ENCODE measurements around the gene CELF2. TPM values are rescaled to one million over a fixed set of nuclear protein-coding genes. Genes with fewer than 3 reads are reported as not detected.

CELF2 gene
- total and polyA plus RNA-seq, 7 donors: 6.0 to 83.1 (median 48.9) TPM

GRCh38 chr10:11161096-11161495 lies 143.4 kb downstream of the CELF2 start:
- Histone ChIP-seq H3K4me1 (peaks cover 0 to 68% (median 49%) of the 10 kb centered on the region in 4 donors), H3K27ac (peak overlapping the region in 2 of 4 donors; percentile 13 to 92), H3K36me3 (no peaks in the 10 kb centered on the region), H3K27me3 (no peaks in the 10 kb centered on the region), H3K4me3 (no peak overlapping the region), H3K9me3 (no peaks in the 10 kb centered on the region)
- no peak for TF ChIP-seq EP300 (IDR thresholded peaks at IDR 0.05)
- TF ChIP-seq POLR2AphosphoS5 (IDR thresholded peaks at IDR 0.05): peak in 1 of 4 donors; percentile 2
- intact Hi-C loops (cut with DNase I): loop anchor here (5.0 to 10.0 kb wide), 2 partner anchors 74 to 366 kb away; no protein-coding TSS in a partner anchor
- peak; percentile 77 for DNase-seq
- 70 to 92% methylated on average over 8 of the region's 8 CpGs for WGBS, 2 donors

- no peak for DNase-seq
- TF ChIP-seq POLR2AphosphoS5 (IDR thresholded peaks at IDR 0.05) (no peak), POLR2A (IDR thresholded peaks at IDR 0.05) (no peak), CTCF (IDR thresholded peaks at IDR 0.05) (no peak), EP300 (IDR thresholded peaks at IDR 0.05) (no peak)
- intact Hi-C loops (cut with DNase I): loop anchor here (5.0 to 10.0 kb wide), 2 partner anchors 75 to 367 kb away; no protein-coding TSS in a partner anchor
- 96 to 99% methylated on average over 10 of the region's 10 CpGs for WGBS, 2 donors
- Histone ChIP-seq H3K27me3 (no peaks in the 10 kb centered on the region), H3K27ac (peak overlapping the region in 3 of 4 donors; percentile 84 to 92 (median 88)), H3K36me3 (no peaks in the 10 kb centered on the region), H3K4me1 (peaks cover 0 to 73% (median 56%) of the 10 kb centered on the region in 4 donors), H3K9me3 (no peaks in the 10 kb centered on the region), H3K4me3 (no peak overlapping the region)
Observed at GRCh38 chr10:11161910-11162309, 144.2 kb downstream of the CELF2 start.

GRCh38 chr10:11162828-11163599 lies 145.3 kb downstream of the CELF2 start:
- TF ChIP-seq POLR2A (IDR thresholded peaks at IDR 0.05) (peak in 1 of 2 donors; percentile 4), CTCF (IDR thresholded peaks at IDR 0.05) (no peak), POLR2AphosphoS5 (IDR thresholded peaks at IDR 0.05) (peak in 2 of 4 donors; percentile 49 to 54), EP300 (IDR thresholded peaks at IDR 0.05) (peak in 2 of 4 donors; percentile 57 to 77)
- intact Hi-C loops (cut with DNase I): loop anchor here (5.0 to 10.0 kb wide), 2 partner anchors 76 to 368 kb away; no protein-coding TSS in a partner anchor
- Histone ChIP-seq H3K36me3 (no peaks in the 10 kb centered on the region), H3K9me3 (no peaks in the 10 kb centered on the region), H3K4me3 (peak overlapping the region in 1 of 4 donors; percentile 77), H3K4me1 (peaks cover 0 to 73% (median 53%) of the 10 kb centered on the region in 4 donors), H3K27me3 (no peaks in the 10 kb centered on the region), H3K27ac (peak overlapping the region; percentile 82 to 92 (median 86))
- 49 to 84% methylated on average over 10 of the region's 10 CpGs for WGBS, 2 donors
- peak; percentile 82 for DNase-seq

- no peaks in the 10 kb centered on the region for H3K9me3 ChIP-seq
Observed at GRCh38 chr10:11163780-11164550, 146.3 kb downstream of the CELF2 start.

More at GRCh38 chr10:11163780-11164550, 146.3 kb downstream of the CELF2 start:
- Histone ChIP-seq H3K4me1 (peaks cover 0 to 74% (median 53%) of the 10 kb centered on the region in 4 donors), H3K36me3 (no peaks in the 10 kb centered on the region), H3K4me3 (peak overlapping the region in 3 of 4 donors; percentile 77 to 84 (median 77)), H3K27me3 (no peaks in the 10 kb centered on the region), H3K27ac (peak overlapping the region; percentile 82 to 92 (median 86))
- intact Hi-C loops (cut with DNase I): loop anchor here (2.0 to 10.0 kb wide), 3 partner anchors 77 to 369 kb away; no protein-coding TSS in a partner anchor
- no peak for DNase-seq
- no peak for TF ChIP-seq POLR2AphosphoS5 (IDR thresholded peaks at IDR 0.05)
- TF ChIP-seq POLR2A (IDR thresholded peaks at IDR 0.05): no peak
- no peak for TF ChIP-seq EP300 (IDR thresholded peaks at IDR 0.05)
- TF ChIP-seq CTCF (IDR thresholded peaks at IDR 0.05): no peak
- 30 to 70% methylated on average over 11 of the region's 11 CpGs for WGBS, 2 donors

Data from sigmoid colon (tissue), 7 donors.